HG02623 (cell line): ENCODE results near the gene TEX38.
A peak's percentile ranks its signal among the peaks of the same experiment; 100 is the strongest.
"Not testable (repeated sequence)": the region's sequence is repeated elsewhere in the genome, so short reads cannot be mapped to it uniquely, and the experiment has no call there.

Experiments used
- ATAC-seq: cut with Tn5 transposase; IDR thresholded peaks from one replicate; pipeline ENCODE4 v1.9.1; 2021; ENCODE audit warnings: moderate library complexity; ENCODE audit not compliant: unreplicated experiment

TEX38 gene

GRCh38 chr1:46654698-46655097 lies 17.0 kb upstream of the TEX38 start:
- not testable (repeated sequence) for ATAC-seq

GRCh38 chr1:46655848-46656247 lies 15.8 kb upstream of the TEX38 start:
- ATAC-seq = no peak

GRCh38 chr1:46656643-46657042 lies 15.0 kb upstream of the TEX38 start:
- ATAC-seq = no peak

GRCh38 chr1:46657775-46658174 lies 13.9 kb upstream of the TEX38 start:
- no peak for ATAC-seq

GRCh38 chr1:46659307-46659870 lies 12.3 kb upstream of the TEX38 start:
- no peak for ATAC-seq

- not testable (repeated sequence) for ATAC-seq
These were observed 11.5 kb upstream of the TEX38 start for GRCh38 chr1:46660116-46660515.

- ATAC-seq = not testable (repeated sequence)
These were observed 8.7 kb upstream of the TEX38 start for GRCh38 chr1:46662919-46663318.

GRCh38 chr1:46665983-46666382 lies 5.7 kb upstream of the TEX38 start:
- no peak for ATAC-seq

GRCh38 chr1:46667782-46668760 lies 3.6 kb upstream of the TEX38 start, which contains the start of gene ATPAF1:
Gene ATPAF1 (minus strand): TSS chr1:46668364. CDS start chr1:46668322, 42 bp downstream.
- ATAC-seq = peak; percentile 74

GRCh38 chr1:46670134-46670533 lies 1.5 kb upstream of the TEX38 start:
- ATAC-seq = no peak

GRCh38 chr1:46672696-46673095 lies 1.0 kb downstream of the TEX38 start:
- ATAC-seq = no peak

- no peak for ATAC-seq
These were observed 2.1 kb downstream of the TEX38 start for GRCh38 chr1:46673749-46674182.

- ATAC-seq = peak; percentile 78
These were observed 4.1 kb downstream of the TEX38 start for GRCh38 chr1:46675549-46676314.

GRCh38 chr1:46676531-46676930 lies 4.9 kb downstream of the TEX38 start:
- no peak for ATAC-seq

- ATAC-seq = no peak
These were observed 5.7 kb downstream of the TEX38 start for GRCh38 chr1:46677339-46677738.

GRCh38 chr1:46679789-46680573 lies 8.3 kb downstream of the TEX38 start:
- no peak for ATAC-seq

- ATAC-seq = no peak
These were observed 9.8 kb downstream of the TEX38 start for GRCh38 chr1:46681333-46682034.

- ATAC-seq = no peak
These were observed 10.4 kb downstream of the TEX38 start for GRCh38 chr1:46682064-46682463.

- ATAC-seq = no peak
These were observed 13.0 kb downstream of the TEX38 start for GRCh38 chr1:46684670-46685069.

GRCh38 chr1:46686255-46686654 lies 14.6 kb downstream of the TEX38 start:
- ATAC-seq = no peak
